ENCODE data around the gene CRBN. TPM values are rescaled to one million over a fixed set of nuclear protein-coding genes. Genes with fewer than 3 reads are reported as not detected.

CRBN gene
- total RNA-seq, 2 experiments from 2014 or later: 144 to 148 TPM

GRCh38 chr3:3160826-3161225, 18.7 kb downstream of the CRBN start:
- peak overlapping the region; percentile 68 for H3K27ac Mint-ChIP-seq
- Histone ChIP-seq H3K9me3 (ENCODE audit: control insufficient read depth in 1 of 2, insufficient read depth in 1 of 2, low read length in 2 of 2) (no peaks in the 10 kb centered on the region), H3K4me3 (ENCODE audit: low read length) (no peak overlapping the region), H3K27me3 (ENCODE audit: control insufficient read depth in 1 of 2, insufficient read depth in 2 of 2, low read length in 2 of 2) (no peaks in the 10 kb centered on the region), H3K27ac (ENCODE audit: low read depth in 1 of 2, low read length in 2 of 2) (no peak overlapping the region), H3K4me1 (ENCODE audit: insufficient read depth, low read length) (peaks cover 10% of the 10 kb centered on the region), H3K36me3 (ENCODE audit: insufficient read depth, low read length) (peaks cover 93% of the 10 kb centered on the region)
- H3K9me3 Mint-ChIP-seq: no peaks in the 10 kb centered on the region
- CTCF ChIA-PET: interaction anchor here (1.5 kb wide), 1 partner anchor 12 kb away, joined by 3 read pairs; no protein-coding TSS in a partner anchor
- TF ChIP-seq CTCF (IDR thresholded peaks at IDR 0.05): no peak
- intact Hi-C loops (cut with DNase I, micrococcal nuclease): no loop called here
- H3K27me3 Mint-ChIP-seq: no peaks in the 10 kb centered on the region
- ATAC-seq (ENCODE audit: poor library complexity) (no peak), DNase-seq (no peak)
- H3K4me3 Mint-ChIP-seq: no peak overlapping the region
- peaks cover 99% of the 10 kb centered on the region for H3K36me3 Mint-ChIP-seq (ENCODE audit: low read depth)
- POLR2A ChIA-PET: interaction anchor here (0.9 kb wide), 1 partner anchor 12 kb away, joined by 4 read pairs; no protein-coding TSS in a partner anchor
- H3K4me1 Mint-ChIP-seq (ENCODE audit: low read depth): peaks cover 92% of the 10 kb centered on the region

- no peak for TF ChIP-seq CTCF (IDR thresholded peaks at IDR 0.05)
- Histone ChIP-seq H3K4me1 (ENCODE audit: insufficient read depth, low read length) (peaks cover 8% of the 10 kb centered on the region), H3K4me3 (ENCODE audit: low read length) (no peak overlapping the region), H3K36me3 (ENCODE audit: insufficient read depth, low read length) (peaks cover 93% of the 10 kb centered on the region), H3K27ac (ENCODE audit: low read depth in 1 of 2, low read length in 2 of 2) (no peak overlapping the region), H3K27me3 (ENCODE audit: control insufficient read depth in 1 of 2, insufficient read depth in 2 of 2, low read length in 2 of 2) (no peaks in the 10 kb centered on the region), H3K9me3 (ENCODE audit: control insufficient read depth in 1 of 2, insufficient read depth in 1 of 2, low read length in 2 of 2) (no peaks in the 10 kb centered on the region)
- Mint-ChIP-seq H3K4me3 (no peak overlapping the region), H3K27ac (peak overlapping the region; percentile 68), H3K4me1 (ENCODE audit: low read depth) (peaks cover 84% of the 10 kb centered on the region), H3K27me3 (no peaks in the 10 kb centered on the region), H3K9me3 (no peaks in the 10 kb centered on the region), H3K36me3 (ENCODE audit: low read depth) (peaks cover 99% of the 10 kb centered on the region)
- ChIA-PET CTCF (interaction anchor here (1.2 kb wide), 1 partner anchor 17 kb away, joined by 3 read pairs; no protein-coding TSS in a partner anchor), POLR2A (interaction anchor here (0.7 to 0.8 kb wide), 2 partner anchors 13 to 15 kb away, joined by 3 read pairs; no protein-coding TSS in a partner anchor)
- ATAC-seq (ENCODE audit: poor library complexity): no peak
- no peak for DNase-seq
- intact Hi-C loops (cut with DNase I, micrococcal nuclease): no loop called here
Observed at GRCh38 chr3:3157484-3157883, 22.0 kb downstream of the CRBN start.

- Mint-ChIP-seq H3K9me3 (no peaks in the 10 kb centered on the region), H3K36me3 (ENCODE audit: low read depth) (peaks cover 97% of the 10 kb centered on the region), H3K27ac (peak overlapping the region; percentile 68), H3K4me3 (no peak overlapping the region), H3K27me3 (no peaks in the 10 kb centered on the region), H3K4me1 (ENCODE audit: low read depth) (peaks cover 79% of the 10 kb centered on the region)
- Histone ChIP-seq H3K4me3 (ENCODE audit: low read length) (no peak overlapping the region), H3K36me3 (ENCODE audit: insufficient read depth, low read length) (peaks cover 97% of the 10 kb centered on the region), H3K27ac (ENCODE audit: low read depth in 1 of 2, low read length in 2 of 2) (no peak overlapping the region), H3K27me3 (ENCODE audit: control insufficient read depth in 1 of 2, insufficient read depth in 2 of 2, low read length in 2 of 2) (no peaks in the 10 kb centered on the region), H3K4me1 (ENCODE audit: insufficient read depth, low read length) (peaks cover 8% of the 10 kb centered on the region), H3K9me3 (ENCODE audit: control insufficient read depth in 1 of 2, insufficient read depth in 1 of 2, low read length in 2 of 2) (no peaks in the 10 kb centered on the region)
- CTCF ChIA-PET: no interaction called here
- TF ChIP-seq CTCF (IDR thresholded peaks at IDR 0.05): no peak
- DNase-seq (no peak), ATAC-seq (ENCODE audit: poor library complexity) (no peak)
- POLR2A ChIA-PET: no interaction called here
- intact Hi-C loops (cut with DNase I, micrococcal nuclease): no loop called here
Observed at GRCh38 chr3:3154879-3155610, 24.4 kb downstream of the CRBN start.
